Stimulated activated naive B cell treated with anti-CD40 and anti-IgM and Interleukin-4, amounts not matched to agents 10 μg/mL and 1 μg/mL and 100 μg/mL, for 72 hours (primary cell): Measurements from ENCODE around the gene SEZ6L2.
"Not testable (repeated sequence)": the region's sequence is repeated elsewhere in the genome, so short reads cannot be mapped to it uniquely, and the experiment has no call there.

Experiments used
- ATAC-seq, 2 donors: fragments of 150-1000 bp; cut with Tn5 transposase; replicated peaks; 2 replicates each; pipeline ENCODE4 v1.10.0; 2021; ENCODE audit warnings: moderate library complexity in 1 of 2
- DNase-seq: peaks from one replicate; pipeline ENCODE4 v3.0.0; 2021
- H3K27ac Mint-ChIP-seq: one replicate; pipeline ENCODE4 v1.8.0; 2022; ENCODE audit warnings: mild to moderate bottlenecking, mixed read lengths
- H3K27me3 Mint-ChIP-seq, 2 donors: one replicate each; pipeline ENCODE4 v1.8.0; 2022; ENCODE audit warnings: mixed read lengths in 2 of 2
- H3K36me3 Mint-ChIP-seq, 2 donors: one replicate each; pipeline ENCODE4 v1.8.0; 2022; ENCODE audit warnings: mixed read lengths in 2 of 2, mild to moderate bottlenecking in 1 of 2
- H3K4me1 Mint-ChIP-seq, 2 donors: one replicate each; pipeline ENCODE4 v1.8.0; 2022; ENCODE audit warnings: mixed read lengths in 2 of 2, mild to moderate bottlenecking in 1 of 2
- H3K4me3 Mint-ChIP-seq, 2 donors: one replicate each; pipeline ENCODE4 v1.8.0; 2022; ENCODE audit warnings: mild to moderate bottlenecking in 2 of 2, mixed read lengths in 2 of 2, moderate library complexity in 1 of 2
- H3K9me3 Mint-ChIP-seq, 2 donors: one replicate each; pipeline ENCODE4 v1.8.0; 2022; ENCODE audit warnings: mixed read lengths in 2 of 2, mild to moderate bottlenecking in 1 of 2

The SEZ6L2 gene

DNA sequence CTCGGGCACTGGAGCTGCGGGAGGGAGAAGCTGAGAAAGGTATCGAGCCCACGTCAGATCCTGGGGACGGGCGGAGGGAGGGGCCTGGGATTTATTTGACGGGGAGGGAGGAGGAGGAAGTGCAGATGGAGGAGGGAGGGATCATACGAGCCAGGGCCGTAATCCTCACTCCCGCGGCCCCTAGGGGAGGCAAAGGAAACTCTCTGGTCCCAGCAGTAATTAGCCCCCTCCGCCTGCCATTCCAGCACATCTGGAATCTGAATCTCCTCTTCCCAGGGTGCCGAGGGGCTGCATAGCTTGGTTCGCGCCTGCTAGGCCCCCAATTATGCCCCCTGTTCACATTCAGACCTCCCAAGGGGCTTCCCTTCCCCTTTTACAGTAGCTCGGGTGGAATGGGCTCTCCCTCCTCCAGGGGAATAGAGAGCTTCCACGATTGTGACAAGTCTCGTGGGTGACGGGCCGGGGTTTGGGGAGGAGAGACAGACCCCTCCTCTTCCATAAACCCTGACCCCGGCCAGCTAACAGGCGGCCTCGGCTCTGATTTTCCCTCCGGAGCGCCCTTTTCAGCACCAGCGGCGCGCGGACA, at the start of gene SEZ6L2:
Gene SEZ6L2, minus strand, starts transcription at position 35 of the 586 bp plus-strand sequence. CDS start 531 bp downstream, outside the sequence.
- ATAC-seq (peak in 1 of 2 donors; percentile 20), DNase-seq (peak; percentile 53)
- peaks cover 0 to 3% of the 10 kb centered on the region in 2 donors for H3K36me3 Mint-ChIP-seq
- H3K9me3 Mint-ChIP-seq = no peaks in the 10 kb centered on the region
- peaks cover 45 to 49% of the 10 kb centered on the region in 2 donors for H3K27me3 Mint-ChIP-seq
- H3K4me3 Mint-ChIP-seq = peak within 1 kb of the TSS; percentile 66 to 79
- H3K27ac Mint-ChIP-seq = no peak within 1 kb of the TSS
- peaks cover 10 to 33% of the 10 kb centered on the region in 2 donors for H3K4me1 Mint-ChIP-seq

DNA sequence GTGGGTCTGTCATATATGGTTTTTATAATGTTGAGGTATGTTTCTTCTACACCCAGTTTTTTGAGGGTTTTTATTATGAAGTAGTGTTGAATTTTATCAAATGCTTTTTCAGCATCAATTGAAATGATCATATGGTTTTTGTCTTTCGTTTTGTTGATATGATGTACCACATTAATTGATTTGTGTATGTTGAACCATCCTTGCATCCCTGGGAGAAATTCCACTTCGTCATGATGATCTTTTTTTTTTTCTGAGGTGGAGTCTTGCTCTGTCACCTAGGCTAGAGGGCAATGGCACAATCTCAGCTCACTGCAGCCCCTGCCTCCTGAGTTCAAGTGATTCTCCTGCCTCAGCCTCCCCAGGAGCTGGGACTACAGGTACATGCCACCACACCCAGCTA, 48.5 kb upstream of the SEZ6L2 start:
- Mint-ChIP-seq H3K4me3 (no peak overlapping the region), H3K4me1 (no peaks in the 10 kb centered on the region), H3K27ac (no peak overlapping the region), H3K27me3 (peaks cover 0 to 10% of the 10 kb centered on the region in 2 donors), H3K9me3 (peaks cover 7% of the 10 kb centered on the region in 2 donors), H3K36me3 (no peaks in the 10 kb centered on the region)
- no peak for DNase-seq
- no peak for ATAC-seq

DNA sequence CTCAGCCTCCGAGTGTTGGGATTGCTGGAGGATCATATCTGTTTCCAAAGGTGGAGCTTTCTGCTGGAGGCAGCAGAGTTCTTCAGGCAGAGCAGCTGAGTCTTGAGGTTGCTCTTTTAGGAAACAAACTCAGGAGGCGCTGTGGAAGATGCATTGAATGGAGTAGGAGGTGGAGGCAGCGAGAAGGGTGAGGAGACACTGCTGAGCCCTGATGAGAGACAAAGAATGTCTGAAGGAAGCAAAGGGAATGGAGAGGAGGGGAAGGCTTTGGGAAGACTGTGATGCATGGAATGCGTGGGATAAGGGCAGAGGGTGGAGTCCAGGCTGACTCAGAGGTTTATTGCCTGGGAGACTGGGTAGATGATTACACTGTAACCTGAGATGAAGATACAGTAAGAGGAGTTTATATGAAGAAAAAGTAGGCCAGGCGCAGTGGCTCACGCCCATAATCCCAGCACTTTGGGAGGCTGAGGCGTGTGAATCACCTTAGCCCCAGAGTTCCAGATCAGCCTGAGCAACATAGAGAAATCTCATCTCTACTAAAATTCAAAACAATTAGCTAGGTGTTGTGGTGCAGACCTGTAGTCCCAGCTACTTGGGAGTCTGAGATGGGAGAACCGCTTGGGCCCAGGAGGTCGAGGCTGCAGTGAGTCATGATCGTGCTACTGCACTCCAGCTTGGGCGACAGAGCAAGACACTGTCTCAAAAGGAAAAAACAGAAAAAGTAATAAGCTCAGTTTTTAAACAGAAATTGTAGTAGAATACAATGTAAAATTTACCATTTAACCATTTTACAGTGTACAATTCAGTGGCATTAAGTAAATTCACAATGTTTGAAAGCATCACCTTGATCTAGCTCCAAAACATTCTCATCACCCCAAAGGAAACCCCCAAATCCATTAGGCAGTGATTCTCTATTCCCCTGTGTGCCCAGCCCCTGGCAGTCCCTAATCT, 44.8 kb upstream of the SEZ6L2 start:
- Mint-ChIP-seq H3K27ac (no peak overlapping the region), H3K36me3 (no peaks in the 10 kb centered on the region), H3K27me3 (peaks cover 11 to 30% of the 10 kb centered on the region in 2 donors), H3K4me3 (no peak overlapping the region), H3K9me3 (no peaks in the 10 kb centered on the region), H3K4me1 (no peaks in the 10 kb centered on the region)
- ATAC-seq = no peak
- no peak for DNase-seq

DNA sequence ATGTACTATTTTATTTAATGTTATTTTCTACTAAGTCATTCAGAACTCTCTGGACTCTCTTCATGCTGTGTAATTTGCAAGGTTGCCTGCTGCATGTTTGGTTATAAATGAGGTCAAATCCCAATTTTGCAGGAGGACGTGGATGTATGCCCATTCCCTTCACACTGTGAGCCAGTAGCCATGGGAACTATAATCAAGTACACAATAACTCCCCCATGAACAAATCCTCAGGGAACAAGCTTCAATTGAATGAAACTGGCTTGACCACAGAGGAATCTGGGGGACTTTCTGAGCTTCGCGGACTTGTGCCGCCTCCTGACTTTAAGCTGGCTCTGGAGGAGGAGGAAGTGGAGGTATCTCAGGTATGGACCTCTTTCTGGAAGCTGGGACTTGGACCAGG, 41.3 kb upstream of the SEZ6L2 start:
- Mint-ChIP-seq H3K4me3 (no peak overlapping the region), H3K27me3 (peaks cover 11 to 37% of the 10 kb centered on the region in 2 donors), H3K4me1 (no peaks in the 10 kb centered on the region), H3K27ac (no peak overlapping the region), H3K36me3 (no peaks in the 10 kb centered on the region), H3K9me3 (no peaks in the 10 kb centered on the region)
- no peak for DNase-seq
- ATAC-seq = no peak

DNA sequence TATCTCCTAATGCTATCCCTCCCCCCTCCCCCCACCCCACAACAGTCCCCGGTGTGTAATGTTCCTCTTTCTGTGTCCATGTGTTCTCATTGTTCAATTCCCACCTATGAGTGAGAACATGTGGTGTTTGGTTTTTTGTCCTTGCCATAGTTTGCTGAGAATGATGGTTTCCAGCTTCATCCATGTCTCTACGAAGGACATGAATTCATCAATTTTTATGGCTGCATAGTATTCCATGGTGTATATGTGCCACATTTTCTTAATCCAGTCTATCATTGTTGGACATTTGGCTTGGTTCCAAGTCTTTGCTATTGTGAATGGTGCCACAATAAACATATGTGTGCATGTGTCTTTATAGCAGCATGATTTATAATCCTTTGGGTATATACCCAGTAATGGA, 32.4 kb upstream of the SEZ6L2 start:
- H3K27me3 Mint-ChIP-seq, H3K4me3 Mint-ChIP-seq, ATAC-seq, H3K36me3 Mint-ChIP-seq, DNase-seq, H3K9me3 Mint-ChIP-seq, H3K27ac Mint-ChIP-seq: not testable (repeated sequence)
- peaks cover 10 to 11% of the 10 kb centered on the region in 2 donors for H3K4me1 Mint-ChIP-seq

DNA sequence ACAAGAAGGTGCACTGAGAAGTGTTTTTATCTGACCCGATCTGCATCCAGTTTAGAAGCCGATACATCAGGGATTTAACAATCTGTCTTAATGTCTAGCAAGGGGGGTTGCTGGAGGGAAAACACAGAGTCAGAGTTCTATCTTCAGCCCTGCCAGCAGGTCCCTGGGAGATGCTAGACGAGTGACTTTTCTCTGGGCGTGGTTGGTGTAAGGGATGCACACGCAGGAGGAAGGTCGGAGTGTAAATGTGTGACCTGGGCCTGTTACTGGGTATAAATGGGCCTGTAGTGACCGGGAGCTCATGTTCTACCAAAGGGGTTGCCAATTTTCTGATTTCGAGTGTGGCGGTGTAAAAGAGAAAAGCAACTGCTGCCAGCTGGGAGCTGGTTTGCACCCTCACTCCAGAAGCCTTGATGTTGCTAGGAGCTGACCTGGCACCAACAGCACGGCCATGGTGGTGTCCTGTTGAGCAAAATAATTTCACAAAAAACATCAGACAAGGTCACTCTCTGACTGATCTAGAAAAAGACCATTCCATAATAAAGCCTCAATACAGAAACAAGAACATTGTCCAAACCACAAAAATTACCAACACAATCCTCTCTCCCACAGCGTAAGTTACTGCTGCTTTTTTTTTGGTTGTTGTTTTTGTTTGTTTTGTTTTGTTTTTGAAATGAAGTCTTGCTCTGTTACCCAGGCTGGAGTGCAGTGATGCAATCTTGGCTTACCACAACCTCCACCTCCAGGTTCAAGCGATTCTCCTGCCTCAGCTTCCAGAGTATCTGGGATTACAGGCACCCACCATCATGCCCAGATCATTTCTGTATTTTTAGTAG, 27.9 kb upstream of the SEZ6L2 start:
- H3K4me1 Mint-ChIP-seq = peaks cover 22 to 44% of the 10 kb centered on the region in 2 donors
- ATAC-seq = no peak
- DNase-seq = no peak
- peak overlapping the region; percentile 65 for H3K27ac Mint-ChIP-seq
- peaks cover 8 to 18% of the 10 kb centered on the region in 2 donors for H3K36me3 Mint-ChIP-seq
- no peaks in the 10 kb centered on the region for H3K27me3 Mint-ChIP-seq
- H3K9me3 Mint-ChIP-seq = no peaks in the 10 kb centered on the region
- H3K4me3 Mint-ChIP-seq = peak overlapping the region; percentile 89 to 92

DNA sequence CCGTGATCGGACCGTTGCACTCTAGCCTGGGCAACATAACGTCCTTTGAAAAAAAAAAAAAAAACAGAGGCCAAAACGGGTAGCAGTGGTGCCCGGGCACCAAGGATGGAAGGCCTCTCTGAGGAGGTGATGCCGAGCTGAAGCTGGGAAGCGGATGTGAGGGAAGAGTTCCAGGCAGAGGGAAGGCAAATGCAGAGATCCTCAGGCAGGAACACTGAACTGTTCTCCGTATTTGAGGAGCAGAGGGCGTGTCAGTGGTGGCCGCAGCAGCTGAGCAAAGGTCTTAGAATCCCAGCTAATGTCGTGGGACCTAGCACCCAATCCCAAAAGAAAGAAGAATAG, 27.3 kb upstream of the SEZ6L2 start:
- Mint-ChIP-seq H3K4me3 (peak overlapping the region; percentile 89 to 92), H3K27me3 (no peaks in the 10 kb centered on the region), H3K36me3 (peaks cover 8 to 18% of the 10 kb centered on the region in 2 donors), H3K4me1 (peaks cover 22 to 44% of the 10 kb centered on the region in 2 donors), H3K27ac (peak overlapping the region; percentile 99), H3K9me3 (no peaks in the 10 kb centered on the region)
- ATAC-seq (no peak), DNase-seq (no peak)

DNA sequence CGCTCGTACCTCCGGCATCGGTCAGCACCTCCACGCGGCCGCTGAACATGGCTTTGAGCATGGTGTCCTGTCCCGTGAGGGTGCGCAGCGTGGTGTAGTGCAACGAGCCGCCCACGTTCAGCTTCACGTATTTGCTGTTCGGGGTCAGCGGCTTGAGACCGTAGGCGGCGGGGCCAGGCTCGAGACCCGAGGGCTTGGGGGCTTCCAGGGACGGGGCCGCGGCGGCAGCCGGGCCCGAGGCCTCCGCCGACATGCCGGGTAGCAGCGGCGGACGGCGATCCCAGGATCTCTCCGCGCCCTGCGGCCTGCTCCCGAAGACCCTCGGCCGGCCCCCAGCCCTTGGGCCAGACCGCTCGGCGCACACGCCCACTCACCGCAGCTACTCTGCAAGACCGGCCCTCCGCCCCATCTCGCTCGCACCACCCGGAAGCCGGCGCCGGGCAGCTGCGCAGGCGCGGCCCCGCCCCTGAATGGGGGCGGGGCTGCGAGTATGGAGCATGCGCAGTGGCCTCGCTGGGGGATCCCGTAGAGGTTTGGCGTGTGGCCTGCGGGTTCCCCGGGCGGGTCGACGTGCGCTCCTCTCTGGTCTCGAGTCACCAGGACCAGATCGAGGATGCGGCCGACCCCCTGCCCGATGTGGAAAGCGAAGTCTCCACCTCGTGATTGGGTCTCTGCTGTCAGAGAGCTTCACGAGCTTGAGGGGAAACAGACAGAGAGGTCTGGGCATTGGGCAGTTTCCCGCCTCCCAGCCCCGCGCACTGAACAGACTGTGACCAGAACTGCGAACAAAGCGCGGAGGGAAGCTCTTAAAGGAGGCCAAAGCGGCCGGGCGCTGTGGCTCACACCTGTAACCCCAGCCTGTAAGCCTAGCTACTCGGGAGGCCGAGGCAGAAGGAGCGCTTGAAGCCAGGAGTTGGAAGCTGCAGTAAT, 26.7 kb upstream of the SEZ6L2 start, which contains the start of gene KCTD13:
Gene KCTD13, minus strand, starts transcription at position 446 of the 930 bp plus-strand sequence. Its CDS starts 193 bp downstream, at position 253.
- peak; percentile 90 to 92 for ATAC-seq
- Mint-ChIP-seq H3K4me1 (peaks cover 23 to 47% of the 10 kb centered on the region in 2 donors), H3K36me3 (peaks cover 12 to 21% of the 10 kb centered on the region in 2 donors), H3K4me3 (peak within 1 kb of the TSS; percentile 89 to 92), H3K27me3 (no peaks in the 10 kb centered on the region), H3K9me3 (no peaks in the 10 kb centered on the region), H3K27ac (peak within 1 kb of the TSS; percentile 99)
- peak; percentile 93 for DNase-seq

DNA sequence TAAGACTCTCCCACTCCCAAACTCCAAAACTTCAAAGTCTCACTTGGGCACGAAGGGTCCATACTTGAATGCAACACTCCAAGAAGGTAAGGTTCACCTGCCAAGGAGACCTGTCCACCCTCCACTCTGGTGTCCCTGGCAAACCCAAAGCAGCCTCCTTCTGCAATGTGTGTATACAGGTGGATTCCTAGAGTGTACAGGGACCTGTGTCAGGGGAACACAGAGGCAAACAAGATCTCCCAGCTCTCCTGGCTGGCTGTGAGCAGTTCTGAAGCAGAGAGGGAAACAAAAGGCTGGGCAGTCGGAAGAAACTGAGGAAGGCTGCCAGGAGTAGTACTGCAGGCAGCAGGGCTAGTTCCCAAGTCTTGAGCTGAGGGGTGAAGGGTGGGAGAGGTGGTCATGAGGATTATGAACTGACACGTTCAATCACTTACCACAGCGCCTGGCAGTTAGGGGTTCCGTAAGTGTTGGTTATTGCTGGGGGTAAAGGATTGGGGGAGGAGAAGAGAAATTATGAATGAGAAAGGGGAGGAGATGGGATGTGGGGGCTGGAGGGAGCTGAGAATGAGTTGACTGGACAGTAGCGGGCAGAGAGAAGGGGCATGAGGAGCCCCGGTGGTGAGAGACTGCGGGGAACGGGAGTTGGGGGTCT, 25.9 kb upstream of the SEZ6L2 start:
- ATAC-seq (peak; percentile 5 to 10), DNase-seq (no peak)
- H3K27me3 Mint-ChIP-seq = no peaks in the 10 kb centered on the region
- H3K4me1 Mint-ChIP-seq = peaks cover 30 to 55% of the 10 kb centered on the region in 2 donors
- peaks cover 20 to 29% of the 10 kb centered on the region in 2 donors for H3K36me3 Mint-ChIP-seq
- no peaks in the 10 kb centered on the region for H3K9me3 Mint-ChIP-seq
- peak overlapping the region; percentile 89 to 92 for H3K4me3 Mint-ChIP-seq
- H3K27ac Mint-ChIP-seq = peak overlapping the region; percentile 93

DNA sequence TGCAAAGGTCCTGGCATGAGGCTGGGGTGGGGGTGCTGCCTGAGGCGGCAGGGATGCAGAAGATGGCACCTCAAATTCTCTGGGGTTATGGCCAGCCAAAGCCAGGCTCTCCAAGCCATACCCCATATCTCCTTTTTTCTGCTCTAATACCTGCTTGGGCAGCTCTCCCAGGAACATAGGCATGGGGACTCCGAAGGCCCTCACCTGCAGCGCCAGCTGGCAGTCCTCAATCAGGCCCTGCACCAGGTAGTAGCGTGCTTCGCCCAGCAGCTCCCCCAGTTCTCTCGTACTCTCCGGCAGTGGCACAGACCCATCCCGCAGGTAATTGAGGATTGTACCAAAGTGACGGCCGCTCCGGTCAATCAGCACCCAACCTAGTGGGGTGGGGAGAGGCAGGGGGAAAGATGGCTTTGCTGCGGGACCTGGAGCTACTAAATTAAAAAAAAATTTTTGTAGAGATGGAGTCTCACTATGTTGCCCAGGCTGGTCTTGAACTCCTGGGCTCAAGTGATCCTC, 23.7 kb upstream of the SEZ6L2 start:
- Mint-ChIP-seq H3K36me3 (peaks cover 24 to 34% of the 10 kb centered on the region in 2 donors), H3K4me1 (peaks cover 29 to 60% of the 10 kb centered on the region in 2 donors), H3K27ac (no peak overlapping the region), H3K27me3 (no peaks in the 10 kb centered on the region), H3K9me3 (no peaks in the 10 kb centered on the region), H3K4me3 (no peak overlapping the region)
- ATAC-seq (no peak), DNase-seq (no peak)

DNA sequence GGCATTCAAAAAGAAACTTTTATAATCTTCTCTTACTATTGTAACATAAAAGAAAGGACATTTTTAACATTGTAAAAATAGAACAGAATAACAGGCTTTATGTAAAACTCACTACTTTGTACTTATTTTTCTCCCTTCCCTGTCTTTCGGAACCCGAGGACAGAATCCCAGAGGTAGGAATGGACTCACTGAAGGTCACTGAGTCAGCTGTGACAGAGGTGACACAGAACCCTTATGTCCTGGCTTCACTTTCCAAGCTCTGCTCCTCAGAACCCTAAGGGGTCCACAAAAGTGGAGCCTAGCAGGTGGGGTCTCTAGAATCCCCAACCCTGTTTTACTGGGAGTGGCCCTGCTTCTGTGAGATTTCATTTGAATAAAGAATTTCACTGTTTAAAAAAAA, 23.0 kb upstream of the SEZ6L2 start:
- ATAC-seq = no peak
- no peak for DNase-seq
- peaks cover 24 to 55% of the 10 kb centered on the region in 2 donors for H3K4me1 Mint-ChIP-seq
- peaks cover 24 to 38% of the 10 kb centered on the region in 2 donors for H3K36me3 Mint-ChIP-seq
- H3K9me3 Mint-ChIP-seq = no peaks in the 10 kb centered on the region
- H3K27ac Mint-ChIP-seq = no peak overlapping the region
- H3K4me3 Mint-ChIP-seq = no peak overlapping the region
- H3K27me3 Mint-ChIP-seq = no peaks in the 10 kb centered on the region

DNA sequence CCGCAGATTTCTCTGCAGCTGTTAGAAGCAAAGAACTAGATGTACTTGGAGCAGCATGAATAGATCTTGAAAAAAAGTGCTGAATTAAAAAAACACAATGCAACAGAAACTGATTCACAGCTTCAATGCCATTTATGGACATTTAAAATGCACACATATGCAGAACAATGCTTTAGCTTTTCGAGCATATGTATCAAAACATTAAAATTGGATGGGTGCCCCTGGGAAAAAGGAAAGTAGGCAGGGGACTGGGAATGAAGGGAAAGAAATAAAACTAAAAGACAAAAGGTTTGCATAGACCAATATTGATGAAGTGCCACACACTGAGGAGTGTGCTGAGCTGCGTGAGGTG, 21.7 kb upstream of the SEZ6L2 start:
- DNase-seq (no peak), ATAC-seq (no peak)
- Mint-ChIP-seq H3K36me3 (peaks cover 35 to 48% of the 10 kb centered on the region in 2 donors), H3K9me3 (no peaks in the 10 kb centered on the region), H3K4me3 (no peak overlapping the region), H3K4me1 (peaks cover 14 to 46% of the 10 kb centered on the region in 2 donors), H3K27ac (no peak overlapping the region), H3K27me3 (no peaks in the 10 kb centered on the region)
